A673 (cell line): ENCODE results near the gene SLC12A6.

ENCODE experiments used
- CTCF ChIP-seq: fragments of 300-800, 200-600 bp; sonication (generic); conservative IDR thresholded peaks from 2 replicates; pipeline ENCODE4 v1.5.1; 2017; ENCODE audit warnings: low read depth, mild to moderate bottlenecking, antibody characterized with exemption, low read length, moderate library complexity, mixed read lengths
- EZH2 ChIP-seq: fragments of 200-600 bp; sonication (generic); IDR thresholded peaks from 2 replicates; pipeline ENCODE4 v1.6.1; 2017; ENCODE audit warnings: borderline replicate concordance, low read depth, mild to moderate bottlenecking, mixed read lengths, antibody characterized with exemption, low read length; ENCODE audit not compliant: poor library complexity, severe bottlenecking

DNA sequence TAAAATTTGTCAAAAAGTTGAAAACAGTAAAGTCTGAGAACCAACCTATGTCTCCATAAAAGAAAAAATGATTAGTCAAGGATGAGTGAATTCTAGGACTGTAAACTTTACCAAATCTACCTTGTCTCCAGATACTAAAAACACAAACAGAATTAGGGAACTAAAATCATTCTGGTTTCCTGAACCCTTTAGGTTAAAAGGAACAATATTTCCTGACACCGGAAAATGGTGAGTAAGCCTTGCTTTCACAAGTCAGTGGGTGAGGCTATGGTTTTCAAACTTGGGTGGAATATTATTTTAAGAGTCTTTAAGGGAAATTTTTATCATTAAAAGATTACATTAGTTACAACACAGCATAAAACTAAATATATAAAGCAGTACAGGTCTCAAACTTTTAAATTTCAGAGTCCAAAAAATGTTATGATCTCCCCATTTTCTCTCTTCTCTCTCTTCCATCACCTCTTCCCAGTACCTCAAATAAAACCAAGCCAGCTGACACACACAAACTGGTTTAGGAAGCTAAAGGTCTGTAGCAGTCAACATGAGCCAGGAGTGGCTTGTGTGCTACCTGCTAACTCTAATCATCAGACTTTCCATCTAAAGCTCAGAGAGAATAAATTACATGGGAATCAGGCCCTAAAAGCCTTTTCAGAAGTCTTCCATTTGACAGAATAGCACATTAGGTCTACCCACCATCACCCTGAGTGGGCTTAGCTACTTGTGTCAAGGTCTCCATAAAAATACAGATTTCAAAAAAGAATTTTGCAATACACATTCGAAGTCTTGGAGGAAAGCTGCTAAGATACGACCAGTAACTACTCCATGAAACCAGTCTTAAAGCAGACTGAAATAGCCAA is 2.2 kb downstream of the SLC12A6 start:
- no peak for TF ChIP-seq CTCF
- TF ChIP-seq EZH2: no peak
